Heart left ventricle (tissue), 16 donors: ENCODE measurements around the gene C4B. TPM values are rescaled to one million over a fixed set of nuclear protein-coding genes. Genes with fewer than 3 reads are reported as not detected.
A peak's percentile ranks its signal among the peaks of the same experiment; 100 is the strongest.
"Not testable (repeated sequence)": the region's sequence is repeated elsewhere in the genome, so short reads cannot be mapped to it uniquely, and the experiment has no call there.

Source experiments
- ATAC-seq, 4 donors: fragments of 200-7000 bp; cut with Tn5 transposase; one replicate each; pipeline ENCODE4 v1.9.1; 2020 to 2022; ENCODE audit warnings: moderate library complexity in 4 of 4, mild to moderate bottlenecking in 3 of 4, moderate number of reproducible peaks in 1 of 4
- DNase-seq, 5 donors: peaks; one replicate each; pipeline ENCODE4 v3.0.0-alpha.2; 2020
- H3K27ac ChIP-seq, 12 donors: fragments of 200-600 bp; sonication (generic) in 4 of 12; one replicate each; pipeline versions ENCODE4 v1.5.0 to v1.8.0; 2016 to 2022; ENCODE audit warnings: mild to moderate bottlenecking in 2 of 12
- H3K27me3 ChIP-seq, 9 donors: fragments of 200-600 bp; sonication (generic) in 2 of 9; one replicate each; pipeline versions ENCODE4 v1.5.1 to v1.8.0; 2016 to 2022; ENCODE audit warnings: mild to moderate bottlenecking in 3 of 9
- H3K36me3 ChIP-seq, 9 donors: fragments of 200-600 bp; sonication (generic) in 2 of 9; one replicate each; pipeline versions ENCODE4 v1.5.0 to v1.8.0; 2018 to 2022; ENCODE audit warnings: mild to moderate bottlenecking in 2 of 9
- H3K4me1 ChIP-seq, 12 donors: fragments of 200-600 bp; sonication (generic) in 4 of 12; one replicate each; pipeline versions ENCODE4 v1.5.0 to v1.8.0; 2016 to 2022; ENCODE audit warnings: mild to moderate bottlenecking in 3 of 12
- H3K4me3 ChIP-seq, 12 donors: fragments of 200-600 bp; sonication (generic) in 4 of 12; one replicate each; pipeline versions ENCODE4 v1.5.0 to v1.8.0; 2017 to 2022; ENCODE audit warnings: mild to moderate bottlenecking in 9 of 12, moderate library complexity in 4 of 12
- H3K9me3 ChIP-seq, 12 donors: fragments of 200-600 bp; sonication (generic) in 4 of 12; one replicate each; pipeline versions ENCODE4 v1.5.0 to v1.8.0; 2016 to 2022; ENCODE audit warnings: mild to moderate bottlenecking in 1 of 12
- CTCF ChIP-seq, 12 donors: fragments of 200-600 bp; sonication (generic) in 4 of 12; IDR thresholded peaks; one replicate each; pipeline versions ENCODE4 v1.5.0 to v1.8.0; 2018 to 2022; ENCODE audit warnings: antibody characterized with exemption in 12 of 12, mild to moderate bottlenecking in 5 of 12
- POLR2A ChIP-seq, 2 donors: fragments of 450-650 bp; IDR thresholded peaks; one replicate each; pipeline ENCODE4 v1.6.1; 2017; ENCODE audit warnings: antibody characterized with exemption in 2 of 2, mild to moderate bottlenecking in 2 of 2, moderate library complexity in 2 of 2
- WGBS, 4 donors: extraction: QIAGEN DNeasy Blood & Tissue Kit in 2 of 4; methylation state at CpG; one replicate each; pipeline versions ENCODE4 v1.1.5 to v1.1.7; 2013 to 2018; 5-methylcytosine and 5-hydroxymethylcytosine counted together
- intact Hi-C, 10 donors: fragments of 100-400 bp; cut with DNase I; formaldehyde crosslinking; loops; one replicate each; pipeline versions ENCODE4 v1.11.1 to v1.14.2; 2022
- polyA plus RNA-seq, 2 donors: library from polyadenylated mRNA; stranded (reverse); fragments of 200-250 nt; gene quantifications; one replicate each; pipeline ENCODE4 v1.2.3, GENCODE V29; 2013
- total RNA-seq, 9 donors: library from RNA; depleted of rRNA in 2 of 9; stranded (reverse); fragments of >200 nt in 2 of 9; fragmentation: NEBNext Ultra II Directional in 3 of 9; extraction: Animal tissue kit (Norgen Biotek cat#: 25700) in 3 of 9; gene quantifications; one replicate each; pipeline versions ENCODE4 v1.1.0 to v1.2.4, GENCODE V29; 2016 to 2023
- donor health status: ischemic (EF 13 %, LVEDD 7.1; RV severe dilation, severe dysfunction).
- donor health status: healthy with polysubstance abuse.
- donor health status: DM: no; HTN: yes; CAD: no.
- donor health status: DM: no; HTN: no; CAD: no.
- donor health status: ischemic (EF 25% LVEDD 6.9; RV normal size, moderate dysfunction).
- donor health status: ischemic (EF 25% LVEDD 5.7; RV mildly dilated, moderate dysfunction).
- donor health status: healthy.
- donor health status: DM: yes; HTN: yes; CAD: no.
- donor health status: ischemic (EF 35%, LVEDD 5.7; RV mildly dilated, moderate dysfunction).
- donor health status: nonischemic (EF 11% LVEDD 7.7; RV severe dilation, severe dysfunction).
- donor health status: DM: yes; HTN: yes; CAD: no.
- donor health status: PGD.
- donor health status: ischemic (EF 29% LVEDD 5.4; RV normal size, mild dysfunction).
- donor health status: nonischemic (EF 23%, LVEDD 6.1; RV moderate dilation, normal function).

Gene C4B
- total and polyA plus RNA-seq, 11 donors: 30.8 to 307 (median 73.9) TPM

GRCh38 chr6:32055756-32056155, 41.2 kb downstream of the C4B start:
- H3K9me3 ChIP-seq, H3K4me3 ChIP-seq, H3K4me1 ChIP-seq, H3K27ac ChIP-seq, H3K27me3 ChIP-seq, intact Hi-C loops, ATAC-seq: not testable (repeated sequence)
- WGBS, 4 donors: 86 to 92% (median 88%) methylated on average over 13 to 21 of the region's 21 CpGs
- DNase-seq: peak in 1 of 5 donors; percentile 10
- H3K36me3 ChIP-seq: peaks cover 0 to 91% (median 50%) of the 10 kb centered on the region in 9 donors

- ATAC-seq: no peak
These were observed 41.7 kb downstream of the C4B start for GRCh38 chr6:32056254-32056653.

GRCh38 chr6:32057966-32058365, 43.4 kb downstream of the C4B start:
- intact Hi-C loops: no loop called here
- ATAC-seq (no peak), DNase-seq (peak in 1 of 5 donors; percentile 19)
- H3K36me3 ChIP-seq: peaks cover 0 to 92% (median 62%) of the 10 kb centered on the region in 9 donors
- no peaks in the 10 kb centered on the region for H3K27me3 ChIP-seq
- H3K4me3 ChIP-seq: no peak overlapping the region
- H3K9me3 ChIP-seq: no peaks in the 10 kb centered on the region
- TF ChIP-seq POLR2A (IDR thresholded peaks at IDR 0.05) (no peak), CTCF (IDR thresholded peaks at IDR 0.05) (no peak)
- H3K27ac ChIP-seq: peak overlapping the region in 4 of 12 donors; percentile 18 to 61 (median 24)
- peaks cover 0 to 5% (median 0%) of the 10 kb centered on the region in 12 donors for H3K4me1 ChIP-seq
- WGBS, 4 donors: 88 to 91% (median 91%) methylated on average over 15 to 17 of the region's 17 CpGs

More at GRCh38 chr6:32056254-32056653, 41.7 kb downstream of the C4B start:
- 82 to 96% (median 92%) methylated on average over 7 of the region's 7 CpGs; no CpG with 5 or more reads in 1 of the 4 donors for WGBS, 4 donors
- intact Hi-C loops: no loop called here
- no peak overlapping the region for H3K27ac ChIP-seq
- H3K9me3 ChIP-seq: no peaks in the 10 kb centered on the region
- no peak overlapping the region for H3K4me3 ChIP-seq
- DNase-seq: peak in 1 of 5 donors; percentile 23
- H3K4me1 ChIP-seq: peaks cover 0 to 5% (median 0%) of the 10 kb centered on the region in 12 donors
- TF ChIP-seq POLR2A (IDR thresholded peaks at IDR 0.05) (no peak), CTCF (IDR thresholded peaks at IDR 0.05) (no peak)
- no peaks in the 10 kb centered on the region for H3K27me3 ChIP-seq
- H3K36me3 ChIP-seq: peaks cover 0 to 93% (median 55%) of the 10 kb centered on the region in 9 donors

GRCh38 chr6:32058511-32058963, 43.9 kb downstream of the C4B start:
- intact Hi-C loops: no loop called here
- Histone ChIP-seq H3K36me3 (peaks cover 0 to 92% (median 59%) of the 10 kb centered on the region in 9 donors), H3K4me3 (no peak overlapping the region), H3K4me1 (peaks cover 0 to 5% (median 0%) of the 10 kb centered on the region in 12 donors), H3K27me3 (no peaks in the 10 kb centered on the region), H3K9me3 (no peaks in the 10 kb centered on the region), H3K27ac (peak overlapping the region in 4 of 12 donors; percentile 18 to 61 (median 31))
- DNase-seq (peak in 1 of 5 donors; percentile 21), ATAC-seq (peak in 3 of 4 donors; percentile 19 to 66 (median 24))
- 66 to 82% (median 78%) methylated on average over 8 to 11 of the region's 11 CpGs for WGBS, 4 donors
- TF ChIP-seq POLR2A (IDR thresholded peaks at IDR 0.05) (no peak), CTCF (IDR thresholded peaks at IDR 0.05) (no peak)
